HT-29 (cell line): ENCODE data around the gene COLGALT1. TPM values are rescaled to one million over a fixed set of nuclear protein-coding genes. Genes with fewer than 3 reads are reported as not detected.

Experiments used
- DNase-seq: peaks from one replicate; pipeline ENCODE4 v3.0.0-alpha.2; 2015; ENCODE audit warnings: low spot score
- total RNA-seq: library from RNA; depleted of rRNA; stranded (reverse); fragments of >200 nt; shearing (Covaris generic); gene quantifications from 2 replicates; pipeline ENCODE4 v1.2.3, GENCODE V29; 2014; rRNA removed

COLGALT1 gene
- total RNA-seq, 1 experiment from 2014 or later: 88.5 TPM

GRCh38 chr19:17623224-17623935 lies 67.9 kb downstream of the COLGALT1 start:
- DNase-seq: no peak

- no peak for DNase-seq
These were observed 69.0 kb downstream of the COLGALT1 start for GRCh38 chr19:17624314-17624991.

GRCh38 chr19:17625043-17625442 lies 69.6 kb downstream of the COLGALT1 start:
- DNase-seq: no peak

DNA sequence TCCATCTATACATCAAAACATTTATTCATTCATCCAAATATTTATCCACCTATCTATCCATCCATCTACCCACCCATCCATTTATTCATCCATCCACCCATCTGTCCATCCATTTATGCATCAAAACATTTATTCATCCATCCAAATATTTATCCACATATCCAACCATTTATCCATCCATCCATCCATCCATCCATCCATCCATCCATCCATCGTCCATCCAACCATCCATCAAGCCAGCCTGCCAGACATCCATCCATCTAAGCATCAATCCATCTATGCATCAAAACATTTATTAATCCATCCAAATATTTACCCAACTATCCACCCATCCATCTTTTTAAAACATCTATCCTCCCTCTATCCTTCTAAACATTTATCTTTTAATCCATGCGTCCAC lies 70.5 kb downstream of the COLGALT1 start:
- no peak for DNase-seq

DNA sequence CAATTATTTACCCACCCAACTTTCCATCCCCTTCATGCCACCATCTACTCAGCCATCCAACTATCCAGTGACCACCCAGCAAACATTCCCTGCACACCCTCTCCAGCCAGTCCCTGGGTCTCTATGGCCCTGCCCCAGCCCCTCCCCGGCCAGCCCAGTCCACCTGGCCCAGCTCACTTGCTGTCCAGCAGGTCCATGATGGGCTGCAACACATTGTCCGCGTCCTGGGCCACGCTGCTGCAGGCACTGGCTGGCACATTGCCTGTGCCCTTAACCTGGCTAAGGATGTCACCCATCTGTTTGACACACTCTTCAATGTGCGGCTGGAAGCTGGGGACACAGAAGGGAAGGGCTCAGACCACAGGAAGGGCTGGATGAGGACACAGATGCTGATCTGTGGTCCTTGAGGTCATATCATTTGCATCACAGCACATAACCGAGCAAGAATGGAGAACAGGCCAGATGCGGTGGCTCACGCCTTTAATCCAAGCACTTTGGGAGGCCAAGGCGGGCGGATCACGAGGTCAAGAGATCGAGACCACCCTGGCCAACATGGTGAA lies 71.1 kb downstream of the COLGALT1 start:
- no peak for DNase-seq

DNA sequence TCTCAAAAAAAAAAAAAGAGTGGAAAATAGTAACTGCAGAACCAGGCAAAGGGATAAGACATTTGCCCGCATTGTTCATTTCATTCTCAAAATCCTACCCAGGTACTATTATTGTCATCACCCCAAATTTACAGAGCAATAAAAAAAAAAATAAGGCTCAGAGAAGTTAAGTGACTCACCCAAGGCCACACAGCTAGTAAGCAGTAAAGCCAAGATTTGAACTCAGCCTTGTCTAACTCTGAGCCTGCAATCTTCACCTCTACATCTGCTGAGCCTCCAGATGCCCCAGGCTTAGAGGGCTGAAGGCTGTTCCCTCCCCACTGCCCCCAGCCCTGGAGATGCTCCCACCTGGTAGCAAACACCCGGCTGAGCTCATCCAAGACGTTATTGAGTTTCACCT lies 71.7 kb downstream of the COLGALT1 start:
- no peak for DNase-seq

DNA sequence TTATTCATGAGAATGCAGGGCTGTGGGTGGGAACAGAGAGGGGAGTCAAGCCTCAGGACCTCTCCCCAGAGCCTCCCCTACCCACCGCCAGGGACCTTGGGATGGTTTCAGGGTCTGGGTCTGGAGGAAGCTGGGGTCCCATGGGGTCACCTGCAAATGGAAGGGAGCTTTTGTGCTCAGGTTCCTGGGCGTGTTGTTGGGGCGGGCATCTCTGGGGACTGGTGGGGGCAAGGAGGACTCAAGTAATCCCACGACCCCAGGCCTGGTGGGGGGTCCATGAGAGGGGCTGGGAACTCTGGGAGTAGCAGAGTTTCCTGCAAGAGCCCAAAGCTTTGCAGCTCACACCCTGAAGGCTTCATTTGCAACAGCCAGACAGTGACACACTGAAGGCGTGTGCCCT lies 72.5 kb downstream of the COLGALT1 start:
- no peak for DNase-seq

GRCh38 chr19:17629760-17630159 lies 74.3 kb downstream of the COLGALT1 start:
- no peak for DNase-seq

GRCh38 chr19:17632577-17632976 lies 77.1 kb downstream of the COLGALT1 start:
- DNase-seq: no peak

Other genes with a start within 250 kb of the COLGALT1 start
- 94.6 and 106 TPM in 2 replicates for gene MRPL34, start 249.8 kb upstream of the COLGALT1 start, total RNA-seq
- 24.6 and 32.4 TPM in 2 replicates for gene DDA1, start 246.1 kb upstream of the COLGALT1 start, total RNA-seq
- 2.2 and 2.4 TPM in 2 replicates for gene ANO8, start 220.8 kb upstream of the COLGALT1 start, total RNA-seq
- gene GTPBP3, start 218.1 kb upstream of the COLGALT1 start, total RNA-seq: 40.0 and 64.4 TPM in 2 replicates
- gene PLVAP, start 178.3 kb upstream of the COLGALT1 start, total RNA-seq: not detected in 2 replicates
- 0.81 and 1.6 TPM in 2 replicates for gene CCDC194, start 161.5 kb upstream of the COLGALT1 start, total RNA-seq
- 134 and 172 TPM in 2 replicates for gene BST2, start 150.0 kb upstream of the COLGALT1 start, total RNA-seq
- gene MVB12A, start 135.6 kb upstream of the COLGALT1 start, total RNA-seq: 59.0 and 77.0 TPM in 2 replicates
- gene TMEM221, start 107.0 kb upstream of the COLGALT1 start, total RNA-seq: not detected in 2 replicates
- gene NXNL1, start 94.7 kb upstream of the COLGALT1 start, total RNA-seq: not detected in 2 replicates
- gene SLC27A1, start 85.1 kb upstream of the COLGALT1 start, total RNA-seq: 2.6 and 3.1 TPM in 2 replicates
- 75.7 and 90.9 TPM in 2 replicates for gene PGLS, start 44.0 kb upstream of the COLGALT1 start, total RNA-seq
- 0.03 and 0.05 TPM in 2 replicates for gene UNC13A, start 132.7 kb downstream of the COLGALT1 start, total RNA-seq
- 21.8 and 21.9 TPM in 2 replicates for gene MAP1S, start 163.8 kb downstream of the COLGALT1 start, total RNA-seq
- 0.42 and 1.2 TPM in 2 replicates for gene FCHO1, start 195.8 kb downstream of the COLGALT1 start, total RNA-seq
- 44.3 and 49.6 TPM in 2 replicates for gene B3GNT3, start 239.5 kb downstream of the COLGALT1 start, total RNA-seq